GM18867 (cell line): ENCODE data around the gene PITPNM2.
"Not testable (repeated sequence)": the region's sequence is repeated elsewhere in the genome, so short reads cannot be mapped to it uniquely, and the experiment has no call there.

Experiments used
- ATAC-seq: cut with Tn5 transposase; IDR thresholded peaks from one replicate; pipeline ENCODE4 v1.9.1; 2021; ENCODE audit warnings: mild to moderate bottlenecking, moderate library complexity; ENCODE audit not compliant: unreplicated experiment

Gene PITPNM2

GRCh38 chr12:123121670-123122069, 29.2 kb downstream of the PITPNM2 start:
- no peak for ATAC-seq

- ATAC-seq, result peak; percentile 37
These were observed 30.3 kb downstream of the PITPNM2 start for GRCh38 chr12:123120452-123121166.

GRCh38 chr12:123119808-123120207, 31.1 kb downstream of the PITPNM2 start:
- peak; percentile 92 for ATAC-seq

GRCh38 chr12:123118497-123118896, 32.4 kb downstream of the PITPNM2 start:
- ATAC-seq, result no peak

GRCh38 chr12:123115409-123116121, 35.3 kb downstream of the PITPNM2 start:
- no peak for ATAC-seq

GRCh38 chr12:123114304-123115083, 36.4 kb downstream of the PITPNM2 start:
- ATAC-seq, result no peak

GRCh38 chr12:123113026-123113425, 37.9 kb downstream of the PITPNM2 start:
- no peak for ATAC-seq

GRCh38 chr12:123111498-123112165, 39.3 kb downstream of the PITPNM2 start:
- no peak for ATAC-seq

- no peak for ATAC-seq
These were observed 41.5 kb downstream of the PITPNM2 start for GRCh38 chr12:123109319-123109772.

GRCh38 chr12:123108682-123109066, 42.2 kb downstream of the PITPNM2 start:
- no peak for ATAC-seq

GRCh38 chr12:123107926-123108681, 42.8 kb downstream of the PITPNM2 start:
- ATAC-seq, result no peak

GRCh38 chr12:123106640-123107359, 44.1 kb downstream of the PITPNM2 start:
- no peak for ATAC-seq

- ATAC-seq, result no peak
These were observed 45.6 kb downstream of the PITPNM2 start for GRCh38 chr12:123105211-123105826.

GRCh38 chr12:123104809-123105208, 46.1 kb downstream of the PITPNM2 start:
- ATAC-seq, result no peak

GRCh38 chr12:123104094-123104493, 46.8 kb downstream of the PITPNM2 start:
- not testable (repeated sequence) for ATAC-seq

- ATAC-seq, result no peak
These were observed 47.9 kb downstream of the PITPNM2 start for GRCh38 chr12:123102781-123103503.

- ATAC-seq, result no peak
These were observed 48.5 kb downstream of the PITPNM2 start for GRCh38 chr12:123102366-123102765.

- ATAC-seq, result no peak
These were observed 49.4 kb downstream of the PITPNM2 start for GRCh38 chr12:123101526-123101925.
